Endothelial cell of umbilical vein (primary cell): Measurements from ENCODE around the gene KIFC3.
"Not testable (repeated sequence)": the region's sequence is repeated elsewhere in the genome, so short reads cannot be mapped to it uniquely, and the experiment has no call there.

ENCODE experiments used
- CTCF ChIP-seq, 2 donors: IDR thresholded peaks; 1 replicate in 1 of 2; 2 replicates in 1 of 2; pipeline ENCODE4 v1.5.1; 2011; ENCODE audit warnings: low read length in 2 of 2, mild to moderate bottlenecking in 2 of 2, moderate library complexity in 2 of 2, control low read depth in 1 of 2, inconsistent platforms in 1 of 2, low read depth in 1 of 2; ENCODE audit not compliant: insufficient read depth in 1 of 2; ENCODE audit errors: extremely low read depth in 1 of 2
- EZH2 ChIP-seq: IDR thresholded peaks from 2 replicates; pipeline ENCODE4 v1.6.1; 2012; ENCODE audit warnings: borderline replicate concordance, low read depth, mild to moderate bottlenecking, moderate library complexity, low read length, inconsistent platforms; ENCODE audit not compliant: severe bottlenecking
- MAX ChIP-seq: IDR thresholded peaks from 2 replicates; pipeline ENCODE4 v1.6.1; 2011; ENCODE audit not compliant: insufficient read depth, insufficient read length
- MYC ChIP-seq: IDR thresholded peaks from one replicate; pipeline ENCODE4 v1.6.1; 2011; ENCODE audit warnings: mild to moderate bottlenecking, low read depth, low read length
- POLR2A ChIP-seq: IDR thresholded peaks from 2 replicates; pipeline ENCODE4 v1.6.1; 2012; ENCODE audit warnings: low read depth, mild to moderate bottlenecking, control low read depth, low read length
- POLR2AphosphoS5 ChIP-seq: IDR thresholded peaks from 2 replicates; pipeline ENCODE4 v1.6.1; 2012; ENCODE audit warnings: low read depth, mild to moderate bottlenecking, control low read depth, low read length, moderate library complexity; ENCODE audit not compliant: insufficient read depth

- TF ChIP-seq POLR2A; CTCF (IDR thresholded peaks at IDR 0.05; ENCODE audit: extremely low read depth in 1 of 2, insufficient read depth in 1 of 2, low read depth in 1 of 2, low read length in 2 of 2); EZH2; MAX; POLR2AphosphoS5; MYC: not testable (repeated sequence)
Observed at GRCh38 chr16:57811340-57811739, 9.0 kb upstream of the KIFC3 start.
